Hematopoietic multipotent progenitor cell treated with erythropoietin and hydrocortisone succinate and interleukin-3 and kit ligand, for 15 days (in vitro differentiated cells): ENCODE data around the gene TNNI2.

Experiments
- DNase-seq: peaks from one replicate; pipeline ENCODE4 v3.0.0-alpha.2; 2015; ENCODE audit warnings: low spot score

Gene TNNI2

GRCh38 chr11:1821562-1821961, 17.2 kb upstream of the TNNI2 start:
- no peak for DNase-seq

GRCh38 chr11:1822648-1823375, 16.0 kb upstream of the TNNI2 start:
- DNase-seq: no peak

GRCh38 chr11:1823376-1824220, 15.2 kb upstream of the TNNI2 start:
- no peak for DNase-seq

- no peak for DNase-seq
Observed at GRCh38 chr11:1824221-1825038, 14.4 kb upstream of the TNNI2 start.

DNA sequence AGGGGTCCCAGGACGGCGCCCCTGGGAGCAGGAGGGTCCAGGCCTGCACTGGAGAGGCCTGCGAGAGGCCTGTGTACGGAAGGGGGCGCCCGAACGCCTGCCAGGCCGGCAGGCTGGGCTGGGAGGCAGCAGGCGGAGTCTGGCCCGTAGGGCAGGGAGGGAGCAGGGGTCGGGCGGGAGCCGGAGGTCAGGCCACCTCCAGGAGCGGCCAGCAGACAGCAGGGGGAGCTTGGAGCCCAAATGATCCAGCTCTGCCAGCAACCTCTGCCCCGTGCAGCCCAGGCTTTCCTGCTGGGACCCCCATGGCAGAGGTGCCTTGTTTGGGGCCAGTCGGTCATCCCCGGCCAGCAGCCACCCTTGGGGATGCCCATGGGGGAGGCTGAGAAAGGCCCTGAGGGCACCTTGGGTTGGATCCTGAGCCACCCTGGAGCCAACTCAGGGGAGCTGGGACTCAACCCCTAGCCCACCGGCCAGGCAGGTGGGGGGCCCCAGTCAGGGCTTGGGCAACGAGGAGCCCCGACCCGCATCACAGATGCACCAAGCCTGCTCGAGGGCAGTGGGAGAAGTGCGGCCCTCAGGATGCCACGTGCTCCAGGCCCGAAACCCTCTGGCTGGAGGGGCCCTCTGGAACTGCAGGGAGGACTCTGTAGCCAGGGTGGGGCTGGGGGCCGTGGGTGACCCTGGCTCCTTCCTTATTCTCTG, 13.6 kb upstream of the TNNI2 start:
- no peak for DNase-seq

DNA sequence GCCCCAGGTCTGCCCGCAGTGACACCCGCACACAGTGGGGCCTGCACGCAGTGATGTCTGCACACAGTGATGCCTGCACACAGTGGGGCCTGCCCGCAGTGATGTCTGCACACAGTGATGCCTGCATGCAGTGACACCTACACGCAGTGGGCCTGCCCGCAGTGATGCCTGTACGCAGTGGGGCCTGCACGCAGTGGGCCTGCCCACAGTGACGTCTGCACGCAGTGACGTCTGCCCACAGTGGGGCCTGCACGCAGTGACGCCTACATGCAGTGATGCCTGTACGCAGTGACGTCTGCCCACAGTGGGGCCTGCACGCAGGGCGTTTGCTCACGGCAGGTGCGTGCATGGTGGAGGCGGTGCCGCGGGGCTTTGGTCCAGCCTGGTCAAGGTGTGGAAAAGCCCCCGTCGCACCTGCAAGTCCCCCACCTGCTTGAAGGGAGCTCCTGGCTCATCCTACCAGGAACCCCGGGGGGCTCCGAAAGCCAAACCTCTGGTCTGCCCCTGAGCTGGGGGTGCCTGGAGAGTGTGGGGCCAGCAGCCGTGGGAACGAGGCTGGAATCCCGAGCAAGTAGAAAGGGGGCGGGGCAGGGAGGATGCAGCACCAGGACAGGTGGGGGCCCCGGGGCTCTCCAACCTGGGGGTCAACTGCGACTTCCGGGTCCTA, 12.9 kb upstream of the TNNI2 start:
- no peak for DNase-seq

DNA sequence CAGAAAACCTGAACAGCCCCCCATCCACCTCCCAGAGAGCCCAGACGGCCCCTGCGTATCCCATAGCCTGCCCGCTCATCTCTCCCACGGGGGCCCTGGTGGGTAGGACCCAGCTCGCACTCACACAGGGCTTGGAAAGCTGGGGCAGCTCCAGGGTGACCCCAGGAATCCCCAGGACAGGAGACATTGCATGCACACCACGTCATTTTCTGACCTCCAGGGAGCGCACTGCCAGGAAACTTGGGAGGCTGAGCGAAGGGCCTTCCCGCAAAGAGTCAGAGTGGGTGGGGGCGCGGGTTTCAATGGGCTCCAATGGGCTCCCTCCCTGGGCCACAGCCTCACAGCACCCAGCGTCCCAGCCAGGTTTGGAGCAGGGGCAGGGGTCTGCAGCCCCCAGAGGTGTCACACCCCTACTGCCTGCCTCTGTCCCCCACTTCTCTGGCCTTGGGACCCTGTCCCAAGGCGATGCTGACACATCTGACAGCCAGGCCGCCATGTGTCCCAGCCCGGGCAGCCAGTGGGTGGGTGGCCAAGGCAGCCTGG, 12.2 kb upstream of the TNNI2 start:
- no peak for DNase-seq

DNA sequence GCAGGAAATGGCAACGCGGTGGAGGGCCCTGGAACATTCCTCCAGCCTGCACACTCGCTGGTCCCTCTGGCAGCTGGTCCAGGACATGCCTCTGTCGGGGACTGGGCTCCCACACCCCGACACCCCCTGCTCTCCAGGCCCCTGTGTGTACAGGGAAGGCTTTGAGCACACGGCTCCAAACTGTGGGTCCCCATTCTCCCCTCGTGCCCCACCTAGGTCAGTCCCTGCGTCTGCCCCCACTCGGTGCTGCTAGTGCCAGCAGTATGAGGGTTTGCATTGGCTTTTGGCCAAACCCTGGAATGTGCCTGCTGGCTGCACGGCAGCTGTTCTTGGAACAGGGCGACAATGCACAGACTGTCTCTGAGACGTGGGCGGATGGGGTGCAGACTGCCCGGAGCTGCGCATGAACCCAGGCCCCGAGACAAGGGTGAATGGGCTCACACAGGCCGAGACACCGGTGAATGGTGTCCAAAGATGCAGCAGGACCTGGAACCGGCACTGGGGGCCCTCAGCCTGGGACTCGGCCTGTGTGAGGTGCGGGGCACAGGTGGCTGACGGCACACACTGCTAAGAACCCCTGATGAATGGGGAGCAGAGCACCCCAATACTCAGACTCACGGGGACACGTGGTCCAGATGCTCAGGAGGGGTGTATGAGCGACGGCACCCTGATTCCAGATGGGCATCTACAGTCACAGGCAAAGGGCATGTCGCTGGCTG, 11.5 kb upstream of the TNNI2 start:
- no peak for DNase-seq

DNA sequence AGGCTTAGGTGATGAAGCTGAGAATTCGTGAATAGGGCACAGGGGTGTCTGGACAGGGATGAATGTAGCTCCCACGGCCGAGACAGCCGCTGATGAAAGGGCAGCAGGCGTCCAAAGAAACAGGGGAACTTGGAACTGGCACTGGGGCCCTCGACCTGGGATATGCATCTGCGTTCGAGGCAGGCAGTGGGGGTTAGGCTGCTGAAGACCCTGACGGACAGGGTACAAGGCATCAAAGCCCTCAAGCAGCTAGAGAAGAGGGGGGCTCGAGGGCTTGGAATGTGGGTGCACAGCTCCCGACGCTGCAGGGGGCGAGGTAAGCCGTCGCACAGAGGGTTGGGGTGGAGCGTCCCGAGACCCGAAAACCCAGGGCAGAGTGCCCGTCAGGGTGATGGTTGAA, 10.8 kb upstream of the TNNI2 start:
- DNase-seq: no peak

DNA sequence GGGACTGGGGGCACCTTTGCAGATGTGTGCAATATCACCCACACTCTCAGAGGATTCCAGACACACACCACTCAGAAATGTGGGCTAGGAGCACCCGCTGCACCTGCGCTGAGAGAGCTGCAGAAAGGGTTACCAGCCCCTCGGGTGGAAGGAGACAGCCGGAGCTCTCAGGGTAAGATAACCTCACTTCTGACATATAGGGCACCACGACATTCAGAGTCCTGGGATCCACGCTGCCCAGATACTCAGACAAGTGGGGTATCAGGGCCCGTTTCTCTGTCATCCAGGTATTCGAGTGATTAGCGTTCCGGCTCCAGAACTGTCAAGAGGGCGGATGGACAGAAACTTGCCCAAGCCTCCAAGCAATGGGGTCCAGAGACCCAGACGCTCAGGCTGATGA, 10.2 kb upstream of the TNNI2 start:
- no peak for DNase-seq

- no peak for DNase-seq
Observed at GRCh38 chr11:1829039-1829820, 9.6 kb upstream of the TNNI2 start.

DNA sequence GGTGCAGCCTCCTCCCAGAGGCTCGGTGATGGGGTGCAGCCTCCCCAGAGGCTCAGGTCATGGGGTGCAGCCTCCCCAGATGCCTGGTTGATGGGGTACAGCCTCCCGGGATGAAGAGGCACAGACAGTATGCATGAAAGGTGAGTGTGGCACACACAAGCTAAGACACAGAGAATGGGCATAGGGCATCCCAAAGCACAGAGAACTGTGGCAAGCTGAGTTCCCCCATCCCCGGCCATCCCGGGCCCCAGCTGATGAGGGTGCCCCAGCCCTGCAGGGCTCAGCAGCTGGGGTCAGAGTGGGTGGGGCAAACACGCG, 8.8 kb upstream of the TNNI2 start:
- no peak for DNase-seq

DNA sequence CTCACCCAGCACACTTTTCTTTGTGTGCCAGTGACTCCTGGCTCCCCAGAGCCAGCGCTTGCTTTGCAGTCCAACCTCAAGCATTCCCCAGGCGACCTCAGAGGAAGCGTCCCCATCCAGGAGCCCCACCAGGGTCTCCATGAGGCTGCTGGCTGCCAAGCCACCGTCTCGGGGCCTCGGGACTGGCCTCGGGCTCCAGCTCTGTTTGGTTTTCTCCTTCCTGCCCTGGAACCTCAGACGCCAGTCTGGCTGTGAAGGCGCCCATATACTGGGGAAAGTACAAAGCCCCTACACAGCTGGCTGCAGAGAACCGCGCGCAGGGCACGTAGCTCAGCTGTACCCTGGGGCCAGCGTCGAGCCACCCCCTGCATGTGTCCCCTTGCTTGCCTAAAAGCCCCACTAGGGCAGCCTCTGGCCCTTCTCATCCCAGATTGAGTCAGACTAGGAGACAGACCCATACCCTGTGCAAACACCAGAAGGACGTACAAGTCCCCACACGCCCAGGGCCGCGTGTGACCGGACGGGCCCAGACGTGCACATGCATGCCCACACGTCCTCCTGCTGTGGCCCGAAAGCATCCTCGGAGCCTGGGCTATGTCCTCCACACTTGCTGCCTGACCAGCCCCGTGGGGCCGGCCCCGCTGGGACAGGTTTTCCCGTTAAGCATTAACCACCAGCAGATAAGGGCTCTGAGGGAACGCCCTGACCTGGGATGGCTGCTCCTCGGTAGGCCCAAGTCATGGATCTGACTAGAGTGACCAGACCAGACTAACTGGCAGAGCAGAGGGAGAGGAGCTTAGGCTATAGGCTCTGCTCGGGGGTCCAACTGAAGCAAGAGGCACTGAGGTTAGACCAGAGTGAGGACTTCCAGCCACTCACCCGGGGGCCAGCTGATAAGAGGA, 8.2 kb upstream of the TNNI2 start:
- DNase-seq: no peak

GRCh38 chr11:1831338-1832210, 7.2 kb upstream of the TNNI2 start:
- DNase-seq: no peak

DNA sequence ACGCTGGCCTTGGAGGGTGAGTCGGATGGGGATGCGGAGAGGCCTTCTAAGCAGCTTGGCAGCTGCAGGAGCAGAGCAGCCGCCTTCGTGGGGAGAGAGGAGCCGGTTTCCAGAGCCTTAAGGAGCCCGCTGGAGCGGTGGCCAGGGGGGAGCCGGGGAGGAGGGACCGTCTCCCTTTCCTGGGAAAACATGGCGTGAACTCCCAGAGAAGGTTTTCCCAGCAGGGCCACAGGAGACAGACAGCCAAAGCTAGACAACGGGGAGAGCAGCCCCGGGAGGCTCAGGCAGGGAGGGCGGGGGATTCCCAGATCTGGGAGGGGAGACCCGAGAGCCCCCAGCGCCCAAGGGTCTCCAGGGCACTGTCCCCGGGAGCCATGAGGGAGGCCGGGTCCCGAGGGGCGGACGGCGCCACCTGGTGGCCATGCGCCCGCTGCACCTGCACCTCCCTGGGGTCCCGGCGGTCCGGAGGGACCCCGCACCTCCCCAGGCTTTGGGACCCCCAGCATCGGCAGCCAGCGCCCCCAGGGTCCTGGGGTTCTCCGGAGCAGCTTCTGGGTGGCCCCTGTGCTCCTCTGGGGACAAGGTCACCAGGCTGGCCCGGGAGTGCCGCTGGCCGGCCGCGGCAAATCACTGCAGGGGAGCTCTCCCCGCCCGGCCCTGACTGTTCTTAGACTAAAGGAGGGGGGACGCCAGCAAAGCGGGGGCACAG, 6.4 kb upstream of the TNNI2 start:
- peak; percentile 57 for DNase-seq

GRCh38 chr11:1832920-1833295, 5.9 kb upstream of the TNNI2 start:
- no peak for DNase-seq

- DNase-seq: no peak
Observed at GRCh38 chr11:1834062-1834610, 4.6 kb upstream of the TNNI2 start.
